ENCODE data around the gene ASIC3.
A peak's percentile ranks its signal among the peaks of the same experiment; 100 is the strongest.

The ASIC3 gene

DNA sequence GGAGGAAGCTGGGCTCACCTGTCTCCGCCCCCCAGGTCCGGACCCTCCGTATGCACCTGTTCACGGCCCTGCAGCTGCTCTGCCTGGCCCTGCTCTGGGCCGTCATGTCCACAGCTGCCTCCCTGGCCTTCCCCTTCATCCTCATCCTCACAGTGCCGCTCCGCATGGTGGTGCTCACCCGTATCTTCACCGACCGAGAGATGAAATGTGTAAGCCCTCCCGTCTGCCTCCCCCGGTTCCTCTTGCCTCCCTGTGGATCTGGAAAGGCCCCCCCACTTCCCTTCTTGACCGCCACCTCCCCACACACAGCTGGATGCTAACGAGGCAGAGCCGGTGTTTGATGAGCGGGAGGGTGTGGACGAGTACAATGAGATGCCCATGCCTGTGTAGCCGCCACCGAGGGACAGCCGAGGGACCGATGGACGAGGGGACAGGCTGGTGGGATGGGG, 27.7 kb downstream of the ASIC3 start:
- no peak for DNase-seq

DNA sequence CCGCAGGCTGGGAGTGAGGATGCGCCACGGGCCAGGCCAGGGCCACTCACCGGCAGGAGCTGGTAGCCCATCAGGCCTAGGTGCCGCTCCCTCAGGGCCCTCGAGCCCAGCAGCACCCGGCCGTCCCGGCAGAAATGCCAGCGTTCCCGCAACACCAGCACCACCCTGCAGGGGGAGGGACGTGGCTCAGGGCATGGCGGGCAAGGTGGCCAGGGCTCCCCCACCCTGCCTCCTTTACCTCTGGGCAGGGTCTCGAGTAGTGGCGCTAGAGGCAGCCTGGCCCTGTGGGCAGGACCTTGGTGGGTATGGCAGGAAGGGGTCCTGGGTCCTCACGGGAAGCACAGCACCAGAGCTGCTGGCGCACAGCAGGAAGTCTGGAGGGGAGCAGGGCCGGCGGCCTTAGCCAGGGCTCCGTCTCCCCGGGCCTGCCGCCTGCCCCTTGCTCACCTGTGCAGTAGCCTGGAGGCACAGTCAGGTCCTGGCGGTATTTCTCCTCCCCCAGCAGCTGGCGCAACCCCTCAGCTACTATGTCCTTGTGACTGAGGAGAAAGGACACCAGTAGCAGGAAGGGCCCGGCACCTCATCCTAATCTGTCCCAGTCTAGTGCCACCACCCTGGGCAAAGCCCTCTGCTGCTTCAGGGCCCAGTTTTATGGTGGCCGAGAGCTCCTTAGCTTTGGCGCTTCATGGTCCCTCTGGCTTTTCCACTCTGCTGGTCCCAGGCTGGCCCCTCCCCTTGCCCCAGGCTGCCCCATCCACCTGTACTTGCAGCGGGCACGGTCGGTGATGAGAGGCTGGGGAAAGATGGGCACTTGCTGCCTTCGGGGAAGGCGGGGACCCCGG, 28.8 kb downstream of the ASIC3 start:
- DNase-seq = no peak

DNA sequence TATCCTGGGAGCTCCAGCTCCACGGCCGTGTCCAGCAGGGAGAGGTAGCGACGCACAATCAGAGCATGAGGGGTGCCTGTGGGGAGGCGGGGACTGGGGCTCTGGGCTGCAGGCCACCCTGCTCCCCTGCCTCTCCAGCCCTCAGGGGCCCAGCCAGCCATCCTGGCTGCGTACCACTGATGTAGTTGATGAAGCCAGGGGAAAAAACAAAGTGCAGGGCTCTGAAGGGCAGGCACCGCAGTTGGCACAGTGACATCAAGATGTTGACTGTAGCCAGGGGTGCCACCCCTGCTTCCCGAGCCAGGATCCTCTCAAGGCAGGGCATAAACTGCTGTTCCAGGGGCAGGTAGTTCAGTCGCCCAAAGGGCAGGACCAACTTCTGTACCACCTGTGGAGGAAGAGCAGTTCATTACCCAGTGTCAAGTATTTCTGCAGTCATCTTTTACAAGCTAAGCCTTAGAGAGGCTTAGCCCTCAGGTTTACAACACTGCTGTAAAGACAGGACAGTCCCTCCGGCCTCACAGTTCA, 29.4 kb downstream of the ASIC3 start:
- DNase-seq = no peak

DNA sequence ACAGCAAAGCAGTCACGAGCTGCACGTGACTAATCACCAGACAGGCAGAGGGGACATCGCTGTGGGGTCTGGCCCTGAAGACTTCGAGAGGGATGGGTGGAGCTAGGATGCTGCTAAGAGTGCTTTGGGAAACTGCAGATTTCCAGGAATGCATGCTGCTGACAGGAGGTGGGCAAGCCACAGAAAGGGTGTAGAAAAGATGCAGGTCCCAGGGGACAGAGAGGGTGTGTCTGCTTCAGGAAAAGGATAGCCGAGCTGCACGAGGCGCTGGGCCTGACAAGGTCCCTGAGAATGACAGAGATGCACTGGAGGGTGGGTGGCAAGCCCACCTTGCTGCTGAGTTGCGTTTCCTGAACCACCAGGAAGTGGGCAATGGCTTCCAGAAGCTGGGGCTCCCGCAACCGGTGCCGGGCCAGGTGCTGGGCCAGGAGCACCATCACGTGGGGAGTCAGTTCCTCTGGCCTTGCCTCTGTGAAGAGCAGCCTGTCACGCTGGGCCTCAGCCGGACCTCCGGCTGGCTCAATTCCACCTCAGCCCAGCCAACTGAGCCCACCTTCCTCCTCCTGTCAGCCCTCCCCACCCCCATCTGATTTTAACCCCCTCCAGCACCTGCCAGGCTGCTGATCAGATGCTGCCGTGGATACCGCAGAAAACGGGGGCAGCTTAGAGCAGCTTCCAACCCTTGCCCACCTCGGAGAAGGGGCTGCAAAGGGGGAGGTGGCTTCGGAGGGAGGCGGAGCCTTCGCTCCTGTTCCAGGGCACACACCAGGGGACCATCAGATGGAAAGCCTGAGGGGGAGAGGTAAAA, 30.1 kb downstream of the ASIC3 start:
- no peak for DNase-seq

DNA sequence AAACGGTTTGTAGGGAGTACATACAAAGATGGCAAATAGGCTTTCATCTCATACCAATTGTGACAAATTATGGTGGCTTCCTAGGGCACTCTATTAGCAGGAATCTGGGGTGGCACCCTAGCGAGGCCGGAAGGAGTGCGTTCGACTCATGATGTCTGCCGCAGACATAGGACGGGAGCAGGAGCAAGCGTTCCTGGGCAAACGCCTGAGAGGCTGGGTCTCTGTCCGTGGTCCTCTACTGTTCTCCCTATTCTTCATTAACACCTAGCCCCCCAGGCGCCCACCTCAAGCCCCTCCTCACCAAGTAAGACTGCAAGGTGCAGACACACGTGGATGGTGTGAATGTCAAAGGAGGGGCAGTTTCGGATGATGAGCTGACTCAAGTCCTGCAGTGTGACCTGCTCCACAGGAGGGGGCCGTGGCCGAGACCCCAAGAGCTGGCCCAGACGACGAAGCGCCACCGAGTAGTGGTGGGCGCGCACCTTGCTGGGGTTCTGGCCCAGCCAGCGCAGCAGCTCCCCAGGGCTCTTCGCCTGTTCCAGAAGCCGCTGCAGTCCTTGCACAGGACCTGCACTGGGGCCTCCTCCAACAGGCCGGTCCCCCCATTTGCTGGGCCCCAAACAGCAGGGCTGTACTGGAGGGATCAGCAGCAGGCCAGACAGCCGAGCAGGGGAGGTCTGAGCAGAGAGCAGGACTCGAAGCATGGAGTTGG, 31.0 kb downstream of the ASIC3 start:
- no peak for DNase-seq

- DNase-seq = no peak
Observed at GRCh38 chr7:151080067-151080521, 31.8 kb downstream of the ASIC3 start.

GRCh38 chr7:151080522-151081169, 32.3 kb downstream of the ASIC3 start, which contains the start of gene FASTK:
Gene FASTK, minus strand, starts transcription at chr7:151080809. Its CDS starts 43 bp downstream, at chr7:151080766.
- peak; percentile 88 for DNase-seq

- DNase-seq = no peak
Observed at GRCh38 chr7:151081170-151082101, 33.1 kb downstream of the ASIC3 start.

DNA sequence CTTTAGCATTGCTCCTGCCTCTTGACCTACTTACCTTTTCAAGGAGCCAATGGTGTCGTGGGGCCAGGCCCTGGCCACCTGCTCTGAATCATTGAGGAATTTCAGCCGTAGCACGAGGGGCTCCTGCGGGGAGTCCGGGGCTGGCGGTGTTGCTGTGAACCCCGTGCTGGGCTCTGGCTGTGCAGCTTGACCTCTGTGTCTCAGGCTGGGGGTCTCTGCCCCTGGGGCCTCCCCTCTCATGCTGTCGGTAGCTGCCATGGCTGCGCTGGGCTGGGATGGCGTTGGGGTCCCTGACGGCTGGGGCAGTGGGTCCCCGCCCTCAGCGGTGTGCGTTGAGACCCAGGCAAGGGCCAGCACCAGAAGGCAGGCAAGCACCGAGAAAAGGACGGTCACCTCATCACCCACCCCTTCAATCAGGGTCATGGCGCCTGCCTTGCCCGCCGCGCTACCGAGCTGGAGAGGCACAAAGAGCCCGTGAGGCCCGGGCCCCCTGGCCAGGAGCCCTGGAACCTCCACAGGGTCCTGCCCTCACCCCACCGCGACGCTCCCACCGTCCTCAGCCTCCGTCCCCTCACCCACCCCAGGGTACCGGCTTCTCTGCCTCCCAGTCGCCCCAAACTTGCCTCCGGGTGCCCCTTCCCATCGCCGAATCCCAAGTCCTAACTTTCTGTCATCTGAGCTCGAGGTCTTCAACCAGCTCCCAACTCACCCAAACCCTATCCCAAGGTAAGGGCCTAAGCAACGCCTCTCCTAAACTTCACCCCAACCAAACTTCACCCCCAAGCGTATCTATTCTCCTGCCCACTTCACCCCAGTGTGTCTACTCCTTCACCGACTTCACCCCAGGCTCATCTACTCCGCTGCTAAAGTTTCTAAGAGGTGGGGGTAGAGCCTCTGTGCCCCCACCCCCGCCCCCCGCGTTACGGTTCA, 34.1 kb downstream of the ASIC3 start:
- DNase-seq = no peak

DNA sequence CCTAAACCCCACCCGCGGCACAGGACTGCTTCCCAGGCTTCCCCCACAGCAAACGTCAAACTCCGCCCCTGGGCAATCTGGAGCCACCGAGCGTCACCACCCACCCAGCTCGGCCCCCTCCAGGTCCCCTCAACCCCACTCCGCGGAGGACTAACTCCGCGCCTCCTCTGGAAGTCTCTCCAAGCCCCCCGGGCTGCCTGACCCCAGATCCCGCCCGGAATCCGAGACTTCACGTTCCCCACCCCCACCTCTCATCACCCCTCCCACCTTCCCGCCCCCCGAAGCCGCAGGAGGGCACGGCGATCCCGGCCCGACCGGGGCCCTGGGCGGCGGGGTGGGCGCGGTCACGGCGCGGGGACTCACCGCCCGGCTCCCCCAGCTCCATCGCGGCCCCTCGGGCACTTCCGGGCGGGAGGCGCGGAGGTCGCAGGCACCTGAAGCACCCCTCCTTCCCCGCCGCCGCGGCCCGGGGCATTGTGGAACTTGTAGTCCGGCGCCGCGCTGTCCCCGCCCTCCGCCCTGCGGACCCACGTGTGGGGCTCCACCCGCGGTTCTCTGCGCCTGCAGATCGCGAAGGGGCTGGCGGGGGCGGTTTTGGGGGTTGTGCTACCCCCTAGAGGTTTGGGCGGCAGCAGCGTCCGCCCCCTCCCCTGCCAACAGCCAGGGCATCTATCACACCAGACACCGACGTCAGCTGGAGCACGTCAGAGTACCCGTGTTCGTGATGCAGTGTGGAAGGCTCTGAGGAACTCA, 34.9 kb downstream of the ASIC3 start, which contains the start of gene TMUB1:
TMUB1 (minus strand) TSS at position 423 of the 753 bp plus-strand sequence. CDS start 930 bp downstream, outside the sequence.
- DNase-seq = peak; percentile 84

- no peak for DNase-seq
Observed at GRCh38 chr7:151083824-151084160, 35.5 kb downstream of the ASIC3 start.

GRCh38 chr7:151085329-151085690, 37.0 kb downstream of the ASIC3 start:
- DNase-seq = no peak

GRCh38 chr7:151085691-151086620, 37.6 kb downstream of the ASIC3 start, which contains the start of gene AGAP3:
Gene AGAP3, plus strand, starts transcription at chr7:151086475. Its CDS starts 267 bp downstream, at chr7:151086742.
- DNase-seq = peak; percentile 67

- DNase-seq = peak; percentile 34
Observed at GRCh38 chr7:151086802-151087244, 38.5 kb downstream of the ASIC3 start.

- peak; percentile 49 for DNase-seq
Observed at GRCh38 chr7:151087245-151088018, 39.1 kb downstream of the ASIC3 start.

DNA sequence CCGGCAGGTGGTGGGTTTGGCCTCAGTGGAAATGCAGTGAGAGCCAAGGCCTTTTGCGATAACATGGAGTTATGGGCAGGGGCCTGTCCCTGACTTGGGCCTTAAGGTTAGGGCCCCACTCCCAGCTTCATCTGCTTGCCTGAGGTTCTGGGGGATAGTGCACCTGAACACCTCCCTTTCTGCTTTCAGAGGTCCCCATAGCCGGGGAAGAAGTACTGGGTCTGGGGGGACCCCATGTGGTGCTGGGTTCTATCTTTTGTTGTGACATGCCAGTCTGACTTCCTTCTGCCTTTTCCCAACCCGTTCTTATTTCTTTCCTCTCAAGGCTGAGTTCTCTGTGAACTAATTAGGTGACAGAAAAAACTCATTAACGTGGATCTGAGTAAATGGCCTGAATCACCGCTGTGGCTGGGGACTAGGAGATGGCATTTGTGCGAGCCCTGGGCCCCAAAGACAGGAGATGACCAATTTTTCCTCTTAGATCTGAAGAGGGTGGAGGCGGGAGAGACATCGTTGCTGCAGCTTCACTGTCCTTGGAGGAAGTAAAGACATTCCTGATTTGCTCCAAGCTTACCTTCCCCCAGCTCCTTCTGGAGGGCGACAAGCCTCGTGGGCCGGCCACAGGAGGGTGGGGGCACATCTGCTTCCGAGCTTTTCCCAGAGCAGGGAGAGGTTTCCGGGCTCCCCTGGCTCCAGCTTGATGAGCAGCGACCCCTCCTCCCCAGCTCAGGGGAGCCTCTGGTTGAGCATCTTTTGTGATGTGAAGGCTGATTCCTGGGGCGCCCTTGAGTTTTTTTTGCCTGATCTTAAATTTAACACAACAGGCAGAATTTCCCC, 39.9 kb downstream of the ASIC3 start:
- no peak for DNase-seq

Data from stimulated activated CD4-positive, alpha-beta T cell treated with anti-CD3 and anti-CD28 coated beads, Interleukin-4, amount 100 ng/mL, for 1 hour (primary cell).